ENCODE measurements around the gene CSTF2T. TPM values are rescaled to one million over a fixed set of nuclear protein-coding genes. Genes with fewer than 3 reads are reported as not detected.
"Not testable (repeated sequence)": the region's sequence is repeated elsewhere in the genome, so short reads cannot be mapped to it uniquely, and the experiment has no call there.

The CSTF2T gene
- total RNA-seq, 1 experiment from 2014 or later = 24.4 TPM

DNA sequence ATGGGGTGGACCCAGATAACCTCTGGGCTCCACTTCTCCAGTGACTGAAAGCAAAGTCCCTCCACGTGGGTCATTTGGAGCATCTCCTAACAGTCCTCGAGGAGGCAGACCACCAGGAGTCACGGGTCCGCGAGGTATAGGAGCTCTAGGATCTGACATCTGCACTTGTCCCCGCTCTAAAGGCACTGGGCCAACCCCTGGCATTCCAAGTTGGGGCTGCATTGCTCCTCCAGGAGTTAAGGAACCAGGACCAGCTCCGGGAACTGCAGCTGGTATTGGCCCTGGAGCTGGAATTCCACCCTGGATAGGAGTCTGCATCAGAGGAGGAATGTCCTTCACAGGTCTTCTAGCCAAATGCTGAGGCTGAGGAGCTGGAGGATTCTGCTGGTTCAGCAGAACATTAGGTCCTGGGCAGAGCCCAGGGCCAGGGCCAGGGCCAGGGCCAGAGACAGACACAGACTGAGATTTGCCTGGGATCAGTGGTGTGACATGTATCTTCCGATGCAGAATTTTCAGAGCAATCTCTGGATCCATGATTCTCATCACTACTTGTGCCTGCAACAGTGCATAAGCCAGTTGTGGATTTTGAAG lies 827 bp downstream of the CSTF2T start:
- no peak for DNase-seq (ENCODE audit: extremely low read depth, low read depth)

- no peak for DNase-seq (ENCODE audit: extremely low read depth, low read depth)
Measured at GRCh38 chr10:51696251-51696650, 3.1 kb downstream of the CSTF2T start.

DNA sequence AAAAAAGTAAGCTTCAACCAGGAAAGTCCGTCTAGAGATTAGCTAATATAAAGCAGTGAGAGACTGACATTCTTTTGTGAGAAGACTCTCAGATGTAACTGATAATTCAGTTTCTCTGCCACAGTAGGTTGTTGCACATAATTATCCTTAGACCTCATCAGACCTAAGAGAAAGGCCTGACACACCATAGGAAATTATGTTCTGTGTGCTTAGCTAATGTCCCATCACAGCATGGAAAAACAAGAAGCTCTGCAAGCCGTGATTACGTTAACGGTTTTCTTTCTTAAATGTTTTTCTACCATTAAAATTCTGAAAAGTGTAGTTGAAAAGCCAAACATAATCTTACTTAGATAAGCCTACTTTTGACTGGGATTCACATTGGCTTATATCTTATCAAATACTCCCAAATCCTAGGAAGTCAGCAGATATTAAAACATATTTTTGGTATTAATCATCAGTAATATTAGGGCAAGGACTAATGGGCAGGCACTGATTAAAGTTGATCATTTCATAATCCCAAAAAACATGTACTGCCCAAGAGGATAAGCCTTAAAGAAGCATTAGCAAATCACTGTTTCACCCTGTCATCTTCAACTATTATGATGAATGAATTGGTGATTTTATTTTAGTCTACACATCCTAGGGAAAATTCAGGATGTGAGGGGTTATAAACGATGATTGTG lies 5.2 kb downstream of the CSTF2T start:
- no peak for DNase-seq (ENCODE audit: extremely low read depth, low read depth)

- DNase-seq (ENCODE audit: extremely low read depth, low read depth) = no peak
Measured at GRCh38 chr10:51691135-51691534, 8.3 kb downstream of the CSTF2T start.

DNA sequence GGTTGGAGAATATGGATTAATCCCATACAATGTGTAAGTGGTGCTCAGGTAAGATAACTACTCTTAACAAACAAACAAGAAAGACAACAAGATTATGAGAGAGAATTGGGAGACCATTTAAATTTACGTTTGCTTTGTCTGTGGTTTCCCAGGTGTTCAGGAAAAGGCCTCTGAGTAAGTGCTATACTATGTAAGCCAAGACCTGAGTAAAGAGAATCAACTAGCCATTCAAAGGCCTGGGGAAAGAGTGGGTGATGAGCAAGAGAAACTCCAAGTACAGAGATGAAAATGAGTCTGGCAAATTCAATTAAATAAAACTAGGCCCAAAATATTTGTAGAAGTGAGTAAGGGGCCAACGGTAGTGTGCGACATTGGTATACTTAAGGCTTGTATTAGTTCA lies 9.9 kb downstream of the CSTF2T start:
- no peak for DNase-seq (ENCODE audit: extremely low read depth, low read depth)

- not testable (repeated sequence) for DNase-seq (ENCODE audit: extremely low read depth, low read depth)
Measured at GRCh38 chr10:51688826-51689225, 10.6 kb downstream of the CSTF2T start.

GRCh38 chr10:51687296-51687695 lies 12.1 kb downstream of the CSTF2T start:
- DNase-seq (ENCODE audit: extremely low read depth, low read depth) = no peak

DNA sequence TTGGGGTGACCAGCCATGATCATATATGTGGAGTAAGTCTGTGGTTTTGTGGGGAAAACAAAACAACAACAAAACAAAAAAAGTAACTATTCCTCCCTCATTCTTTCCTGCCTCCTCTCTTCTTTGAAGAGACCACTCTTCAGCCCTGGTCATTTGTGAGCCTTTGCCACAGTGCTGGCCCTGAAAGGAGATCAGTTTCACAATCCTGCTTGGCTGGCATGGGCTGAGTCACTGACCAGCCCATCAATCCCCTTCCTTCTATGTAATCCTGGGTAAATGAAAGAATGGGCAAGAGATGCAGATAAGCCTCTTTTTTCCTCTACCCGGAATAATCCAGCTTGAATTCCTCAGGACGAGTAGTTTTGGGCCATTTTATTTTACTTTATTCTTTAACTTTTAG lies 13.6 kb downstream of the CSTF2T start:
- DNase-seq (ENCODE audit: extremely low read depth, low read depth) = no peak

DNA sequence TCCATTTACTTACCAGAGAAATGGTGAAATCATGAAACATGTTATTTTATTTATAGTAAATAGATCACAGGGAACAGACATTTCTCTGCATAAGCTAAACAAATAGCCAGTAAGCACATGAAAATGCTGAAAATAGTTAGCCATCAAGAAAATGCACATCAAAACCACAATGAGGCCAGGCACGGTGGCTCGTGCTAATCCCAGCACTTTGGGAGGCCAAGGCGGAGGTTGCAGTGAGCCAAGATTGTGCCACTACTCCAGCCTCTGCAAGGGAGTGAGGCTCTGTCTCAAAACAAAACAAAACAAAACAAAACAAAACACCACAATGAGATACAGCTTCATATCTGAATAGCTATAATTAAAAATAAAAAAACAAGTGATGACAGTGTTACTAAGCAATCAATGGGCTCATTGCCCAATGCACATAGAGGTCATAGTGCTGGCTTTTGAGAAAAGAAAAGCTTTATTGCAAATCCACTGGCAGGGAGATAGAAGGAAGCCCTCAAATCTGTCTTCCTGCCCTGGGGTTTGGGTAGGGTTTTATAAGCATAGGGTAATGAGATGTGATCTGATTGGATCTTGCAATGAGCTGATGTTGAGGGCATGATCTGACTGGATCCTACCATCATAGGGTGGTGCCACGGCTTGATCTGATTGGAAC lies 16.2 kb downstream of the CSTF2T start:
- DNase-seq (ENCODE audit: extremely low read depth, low read depth) = no peak

DNA sequence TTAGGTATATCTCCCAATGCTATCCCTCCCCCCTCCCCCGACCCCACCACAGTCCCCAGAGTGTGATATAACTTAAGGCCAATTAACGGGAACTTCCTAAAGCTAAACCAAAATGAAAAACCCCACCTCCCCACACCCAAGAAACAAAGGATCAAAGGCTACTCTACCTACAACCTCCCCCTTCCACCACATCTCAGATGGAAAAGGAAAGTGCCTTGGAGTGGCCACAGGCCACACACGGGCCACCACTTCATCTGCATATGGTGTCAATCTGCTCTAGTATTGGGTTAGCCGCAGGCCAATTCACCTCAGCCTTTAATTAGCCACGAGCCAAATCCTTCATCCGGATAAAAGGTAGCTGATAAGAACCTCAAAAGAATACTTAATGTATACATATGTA lies 19.6 kb downstream of the CSTF2T start:
- no peak for DNase-seq (ENCODE audit: extremely low read depth, low read depth)

DNA sequence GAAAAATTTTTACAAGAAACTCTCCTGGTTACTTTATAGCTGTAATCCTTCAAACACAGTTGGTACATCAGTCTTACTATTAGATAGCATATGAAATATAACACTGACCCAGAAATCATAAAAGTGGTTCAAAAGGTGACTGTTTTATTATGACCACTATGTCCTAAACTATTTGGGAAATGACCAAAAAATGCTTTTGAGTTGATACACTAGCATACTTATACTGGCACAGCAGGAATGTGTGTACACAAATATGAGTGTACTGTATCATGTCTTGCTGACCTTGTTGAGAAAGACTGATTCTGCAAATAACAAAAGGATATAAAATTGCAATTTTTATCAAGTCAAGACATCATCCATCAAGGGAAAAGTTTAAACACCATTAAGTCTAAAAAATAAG lies 24.3 kb downstream of the CSTF2T start:
- DNase-seq (ENCODE audit: extremely low read depth, low read depth) = no peak

DNA sequence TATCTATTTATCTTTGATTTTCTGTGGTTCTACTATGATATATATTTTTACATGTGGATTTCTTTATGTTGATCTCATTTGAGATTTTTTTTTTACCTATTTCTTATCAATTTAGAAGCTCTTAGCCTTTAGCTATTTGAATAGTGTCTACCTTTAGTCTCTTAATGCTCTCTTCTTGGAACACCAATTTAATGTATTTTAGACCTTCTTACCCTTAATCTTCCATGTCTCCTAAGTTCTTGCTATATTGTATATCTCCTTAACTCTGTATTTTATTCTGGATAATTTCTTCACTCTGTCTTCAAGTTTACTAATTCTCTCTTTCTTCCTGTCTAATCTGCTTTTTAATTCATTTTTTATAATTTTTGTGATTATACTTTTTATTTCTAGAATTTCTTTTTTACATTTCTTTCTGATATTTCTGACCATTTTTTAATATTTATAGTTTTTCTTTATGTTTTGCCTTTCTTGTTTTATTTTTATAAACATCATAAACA lies 27.3 kb downstream of the CSTF2T start:
- no peak for DNase-seq (ENCODE audit: extremely low read depth, low read depth)

- DNase-seq (ENCODE audit: extremely low read depth, low read depth) = no peak
Measured at GRCh38 chr10:51669041-51669440, 30.4 kb downstream of the CSTF2T start.

DNA sequence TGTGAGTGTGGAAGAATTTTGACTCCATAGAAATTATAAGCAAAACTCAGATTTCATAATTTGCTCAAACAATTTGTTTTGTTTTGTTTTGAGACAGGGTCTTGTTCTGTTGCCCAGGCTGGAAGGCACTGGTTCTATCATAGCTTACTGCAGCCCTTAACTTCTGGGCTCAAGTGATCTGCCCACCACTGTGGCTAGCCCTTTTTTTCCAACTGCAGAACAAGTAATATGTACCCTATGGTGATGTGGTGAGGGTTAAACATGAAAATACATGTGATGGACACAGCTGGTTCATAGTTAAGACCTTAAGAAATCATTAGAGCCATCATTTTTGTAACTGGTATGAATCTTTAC lies 31.1 kb downstream of the CSTF2T start:
- no peak for DNase-seq (ENCODE audit: extremely low read depth, low read depth)

- DNase-seq (ENCODE audit: extremely low read depth, low read depth) = no peak
Measured at GRCh38 chr10:51667678-51668335, 31.6 kb downstream of the CSTF2T start.

DNA sequence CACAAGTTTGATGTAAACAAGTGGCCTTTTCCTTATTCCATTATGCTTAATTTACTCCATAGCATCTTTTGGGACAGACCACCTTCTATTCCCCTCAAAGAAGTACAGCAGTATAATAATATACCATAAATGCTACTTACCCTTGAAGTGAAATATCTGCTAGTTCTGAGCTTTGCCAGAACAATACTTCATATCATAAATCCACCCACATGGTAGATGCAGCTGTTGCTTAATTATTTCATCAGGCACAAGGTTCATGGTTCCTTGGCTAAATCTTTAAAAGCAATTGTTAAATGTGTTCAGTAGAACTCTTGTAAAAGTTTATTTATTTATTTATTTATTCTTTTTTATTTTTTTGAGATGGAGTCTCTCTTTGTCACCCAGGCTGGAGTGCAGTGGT lies 32.9 kb downstream of the CSTF2T start:
- DNase-seq (ENCODE audit: extremely low read depth, low read depth) = no peak

DNA sequence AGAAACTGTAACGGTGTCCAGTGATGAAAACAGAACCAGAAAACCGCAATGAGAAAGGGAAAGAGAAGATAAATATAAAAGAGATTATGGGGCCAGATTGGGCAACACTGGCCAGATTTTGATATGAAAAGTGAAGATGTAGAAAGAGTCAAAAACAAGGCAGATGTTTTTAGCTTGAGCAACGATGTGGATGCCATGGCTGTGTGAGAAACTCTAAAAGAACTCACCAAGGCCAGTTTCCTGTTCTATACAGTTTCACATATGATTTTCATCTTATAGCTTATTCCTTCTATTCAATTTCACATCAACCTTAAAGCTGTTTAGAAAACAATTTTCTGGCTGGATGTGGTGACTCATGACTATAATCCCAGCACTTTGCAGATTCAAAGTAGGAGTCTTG lies 36.3 kb downstream of the CSTF2T start:
- DNase-seq (ENCODE audit: extremely low read depth, low read depth) = no peak

GRCh38 chr10:51659344-51659743 lies 40.1 kb downstream of the CSTF2T start:
- DNase-seq (ENCODE audit: extremely low read depth, low read depth) = no peak

DNA sequence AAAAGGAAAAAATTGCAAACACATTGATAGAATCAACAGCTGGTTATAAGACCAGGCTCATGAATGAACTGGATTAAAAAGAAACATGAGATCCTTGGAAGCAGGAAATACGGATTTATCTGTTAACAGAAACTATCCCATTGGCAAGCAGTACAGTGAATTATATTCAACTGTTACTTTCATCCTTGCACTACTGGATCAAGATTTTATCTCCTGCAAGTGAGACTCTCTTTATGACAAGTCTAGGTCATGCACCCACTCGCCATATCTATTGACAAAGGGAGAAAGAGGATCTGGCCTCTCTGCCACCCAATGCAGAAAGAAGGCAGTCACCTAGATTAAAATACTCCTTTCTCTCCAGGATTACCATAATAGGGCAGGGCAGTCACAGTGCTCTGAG lies 41.4 kb downstream of the CSTF2T start:
- DNase-seq (ENCODE audit: extremely low read depth, low read depth) = no peak

GRCh38 chr10:51656503-51656902 lies 42.9 kb downstream of the CSTF2T start:
- no peak for DNase-seq (ENCODE audit: extremely low read depth, low read depth)

- no peak for DNase-seq (ENCODE audit: extremely low read depth, low read depth)
Measured at GRCh38 chr10:51654918-51655317, 44.5 kb downstream of the CSTF2T start.

DNA sequence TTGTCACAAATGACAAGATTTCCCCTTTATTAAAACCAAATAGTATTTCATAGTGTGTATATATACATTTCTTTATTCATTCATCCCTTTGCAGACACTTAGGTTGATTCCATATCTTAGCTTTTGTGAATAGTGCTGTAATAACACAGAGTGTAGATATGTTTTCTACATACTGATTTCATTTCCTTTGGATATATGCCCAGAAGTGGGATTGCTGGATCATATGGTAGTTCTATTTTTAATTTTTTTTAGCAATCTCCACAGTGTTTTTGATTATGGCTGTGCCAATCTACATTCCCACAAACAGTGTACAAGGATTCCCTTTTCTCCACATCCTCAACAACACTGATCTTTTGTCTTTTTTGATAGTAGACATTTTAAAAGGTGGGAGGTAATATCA lies 46.4 kb downstream of the CSTF2T start:
- no peak for DNase-seq (ENCODE audit: extremely low read depth, low read depth)
